ENCODE measurements around the gene FXYD1.

FXYD1 gene

DNA sequence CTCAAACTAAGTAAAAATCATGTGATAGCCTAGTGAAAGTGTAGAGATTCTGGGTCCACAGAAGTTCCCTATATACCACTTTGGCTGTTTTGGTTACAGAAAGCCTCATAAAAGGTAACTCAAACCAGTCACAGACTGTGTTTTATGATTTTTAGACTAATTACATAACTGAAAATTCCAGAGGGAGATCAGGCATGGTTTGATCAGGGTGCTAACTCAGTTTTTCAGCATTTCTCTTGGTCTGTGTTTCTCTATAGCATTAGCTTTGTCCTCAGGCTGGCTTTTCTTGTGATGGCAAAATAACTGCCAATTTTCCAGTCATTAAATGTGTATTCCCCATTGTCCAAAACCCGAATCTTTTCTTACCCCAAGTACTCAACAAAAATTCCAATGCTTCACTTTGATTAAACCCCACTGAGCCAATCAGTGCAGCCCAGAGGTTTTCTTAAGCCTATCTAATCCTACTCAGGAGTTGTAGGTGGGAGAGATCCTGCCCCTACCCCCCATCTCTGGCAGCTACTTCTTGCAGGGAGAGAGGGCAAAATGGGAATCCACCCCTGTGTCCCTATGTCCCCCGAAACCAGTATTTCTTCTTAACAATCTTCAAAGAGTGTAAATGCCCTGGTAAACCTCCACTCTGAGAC, 31.6 kb upstream of the FXYD1 start:
- TF ChIP-seq TEAD4 (IDR thresholded peaks at IDR 0.05): no peak
- no peak for TF ChIP-seq YY1 (IDR thresholded peaks at IDR 0.05; ENCODE audit: low read depth)
- no peak for TF ChIP-seq NFIC (IDR thresholded peaks at IDR 0.05)
- TF ChIP-seq FOXM1 (IDR thresholded peaks at IDR 0.05; ENCODE audit: borderline replicate concordance, low read depth): no peak
- TF ChIP-seq EGR1 (IDR thresholded peaks at IDR 0.05): no peak
- TF ChIP-seq TCF12 (IDR thresholded peaks at IDR 0.05; ENCODE audit: low read depth): no peak
- no peak for TF ChIP-seq CEBPB (IDR thresholded peaks at IDR 0.05)
- TF ChIP-seq TAF1 (IDR thresholded peaks at IDR 0.05; ENCODE audit: low read depth): no peak
- no peak for TF ChIP-seq EP300 (IDR thresholded peaks at IDR 0.05; ENCODE audit: borderline replicate concordance)
- TF ChIP-seq ZBTB7A (IDR thresholded peaks at IDR 0.05; ENCODE audit: low read depth): no peak
- no peak for TF ChIP-seq RAD21 (IDR thresholded peaks at IDR 0.05; ENCODE audit: low read depth)
- TF ChIP-seq USF1 (IDR thresholded peaks at IDR 0.05): no peak

DNA sequence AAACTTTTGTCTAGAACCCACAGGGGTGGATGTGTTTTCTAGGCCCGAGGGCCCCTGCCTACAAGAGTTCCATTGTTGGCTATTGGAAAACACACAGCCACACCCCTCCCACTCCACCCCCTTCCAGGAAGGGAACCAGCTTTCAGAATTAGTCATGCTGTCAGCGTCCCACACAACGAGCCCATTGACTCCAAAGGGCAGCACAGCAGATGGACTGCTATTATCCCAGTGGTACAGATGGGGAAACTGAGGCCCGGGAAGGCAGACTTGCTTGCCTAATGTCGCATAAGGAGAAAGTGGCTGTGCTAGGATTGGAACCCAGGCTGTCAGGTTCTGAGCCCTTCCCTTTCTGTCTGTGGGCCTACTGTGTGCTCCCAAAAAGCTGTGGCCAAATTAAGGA, 31.1 kb upstream of the FXYD1 start:
- TF ChIP-seq EGR1 (IDR thresholded peaks at IDR 0.05): no peak
- TF ChIP-seq, protein P1, sequence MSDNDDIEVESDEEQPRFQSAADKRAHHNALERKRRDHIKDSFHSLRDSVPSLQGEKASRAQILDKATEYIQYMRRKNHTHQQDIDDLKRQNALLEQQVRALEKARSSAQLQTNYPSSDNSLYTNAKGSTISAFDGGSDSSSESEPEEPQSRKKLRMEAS (IDR thresholded peaks at IDR 0.05): no peak
- TF ChIP-seq RAD21 (IDR thresholded peaks at IDR 0.05; ENCODE audit: low read depth): no peak
- TF ChIP-seq ZBTB7A (IDR thresholded peaks at IDR 0.05; ENCODE audit: low read depth): no peak
- TF ChIP-seq TCF12 (IDR thresholded peaks at IDR 0.05; ENCODE audit: low read depth): no peak
- no peak for TF ChIP-seq NFIC (IDR thresholded peaks at IDR 0.05)
- TF ChIP-seq YY1 (IDR thresholded peaks at IDR 0.05; ENCODE audit: low read depth): no peak
- TF ChIP-seq, protein P2, sequence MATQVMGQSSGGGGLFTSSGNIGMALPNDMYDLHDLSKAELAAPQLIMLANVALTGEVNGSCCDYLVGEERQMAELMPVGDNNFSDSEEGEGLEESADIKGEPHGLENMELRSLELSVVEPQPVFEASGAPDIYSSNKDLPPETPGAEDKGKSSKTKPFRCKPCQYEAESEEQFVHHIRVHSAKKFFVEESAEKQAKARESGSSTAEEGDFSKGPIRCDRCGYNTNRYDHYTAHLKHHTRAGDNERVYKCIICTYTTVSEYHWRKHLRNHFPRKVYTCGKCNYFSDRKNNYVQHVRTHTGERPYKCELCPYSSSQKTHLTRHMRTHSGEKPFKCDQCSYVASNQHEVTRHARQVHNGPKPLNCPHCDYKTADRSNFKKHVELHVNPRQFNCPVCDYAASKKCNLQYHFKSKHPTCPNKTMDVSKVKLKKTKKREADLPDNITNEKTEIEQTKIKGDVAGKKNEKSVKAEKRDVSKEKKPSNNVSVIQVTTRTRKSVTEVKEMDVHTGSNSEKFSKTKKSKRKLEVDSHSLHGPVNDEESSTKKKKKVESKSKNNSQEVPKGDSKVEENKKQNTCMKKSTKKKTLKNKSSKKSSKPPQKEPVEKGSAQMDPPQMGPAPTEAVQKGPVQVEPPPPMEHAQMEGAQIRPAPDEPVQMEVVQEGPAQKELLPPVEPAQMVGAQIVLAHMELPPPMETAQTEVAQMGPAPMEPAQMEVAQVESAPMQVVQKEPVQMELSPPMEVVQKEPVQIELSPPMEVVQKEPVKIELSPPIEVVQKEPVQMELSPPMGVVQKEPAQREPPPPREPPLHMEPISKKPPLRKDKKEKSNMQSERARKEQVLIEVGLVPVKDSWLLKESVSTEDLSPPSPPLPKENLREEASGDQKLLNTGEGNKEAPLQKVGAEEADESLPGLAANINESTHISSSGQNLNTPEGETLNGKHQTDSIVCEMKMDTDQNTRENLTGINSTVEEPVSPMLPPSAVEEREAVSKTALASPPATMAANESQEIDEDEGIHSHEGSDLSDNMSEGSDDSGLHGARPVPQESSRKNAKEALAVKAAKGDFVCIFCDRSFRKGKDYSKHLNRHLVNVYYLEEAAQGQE (IDR thresholded peaks at IDR 0.05; ENCODE audit: low read depth): no peak
- no peak for TF ChIP-seq TEAD4 (IDR thresholded peaks at IDR 0.05)
- TF ChIP-seq CREB1 (IDR thresholded peaks at IDR 0.05; ENCODE audit: low read depth): no peak
- no peak for TF ChIP-seq CEBPB (IDR thresholded peaks at IDR 0.05)
- TF ChIP-seq TAF1 (IDR thresholded peaks at IDR 0.05; ENCODE audit: low read depth): no peak
- no peak for TF ChIP-seq FOXM1 (IDR thresholded peaks at IDR 0.05; ENCODE audit: borderline replicate concordance, low read depth)

GRCh38 chr19:35108730-35109129, 29.9 kb upstream of the FXYD1 start:
- TF ChIP-seq, protein P1 (IDR thresholded peaks at IDR 0.05): no peak
- TF ChIP-seq TEAD4 (IDR thresholded peaks at IDR 0.05) (no peak), YY1 (IDR thresholded peaks at IDR 0.05; ENCODE audit: low read depth) (no peak), EP300 (IDR thresholded peaks at IDR 0.05; ENCODE audit: borderline replicate concordance) (no peak), TCF12 (IDR thresholded peaks at IDR 0.05; ENCODE audit: low read depth) (no peak), CREB1 (IDR thresholded peaks at IDR 0.05; ENCODE audit: low read depth) (no peak), FOXM1 (IDR thresholded peaks at IDR 0.05; ENCODE audit: borderline replicate concordance, low read depth) (no peak), EGR1 (IDR thresholded peaks at IDR 0.05) (no peak)
- TF ChIP-seq, protein P2 (IDR thresholded peaks at IDR 0.05; ENCODE audit: low read depth): no peak

DNA sequence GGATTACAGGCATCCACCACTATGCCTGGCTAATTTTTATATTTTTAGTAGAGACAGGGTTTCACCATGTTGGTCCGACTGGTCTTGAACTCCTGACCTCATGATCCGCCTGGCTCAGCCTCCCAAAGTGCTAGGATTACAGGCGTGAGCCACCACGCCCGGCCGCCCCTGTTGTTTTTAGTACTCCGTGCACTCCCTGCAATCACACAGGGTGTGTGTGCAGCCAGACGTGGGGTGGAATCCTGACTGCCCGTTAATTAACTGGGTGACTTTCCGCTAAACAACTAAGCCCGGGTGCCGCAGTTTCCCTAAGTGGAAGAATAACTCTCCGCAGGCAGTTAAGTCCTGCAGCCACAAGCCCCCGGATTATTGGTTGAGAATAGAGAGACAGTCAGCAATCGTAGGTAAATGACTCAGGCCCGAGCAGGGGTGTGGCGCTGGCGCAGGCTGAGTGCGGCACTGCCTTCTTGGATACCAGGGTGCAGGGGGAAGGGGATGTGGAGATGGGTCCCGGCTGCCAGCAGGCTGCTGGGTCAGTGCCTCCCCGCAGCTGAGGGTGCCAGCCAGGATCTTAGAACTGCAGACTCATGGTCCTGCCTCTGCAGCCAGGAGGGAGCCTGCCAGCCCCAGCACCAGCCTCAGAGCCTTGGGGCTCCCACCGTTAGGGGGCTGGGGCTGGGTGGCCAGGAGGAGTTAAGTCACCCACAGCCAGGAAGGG, 29.1 kb upstream of the FXYD1 start:
- TF ChIP-seq TAF1 (IDR thresholded peaks at IDR 0.05; ENCODE audit: low read depth) (no peak), EGR1 (IDR thresholded peaks at IDR 0.05) (no peak), USF1 (IDR thresholded peaks at IDR 0.05) (no peak), ZBTB7A (IDR thresholded peaks at IDR 0.05; ENCODE audit: low read depth) (no peak), TCF12 (IDR thresholded peaks at IDR 0.05; ENCODE audit: low read depth) (no peak), YY1 (IDR thresholded peaks at IDR 0.05; ENCODE audit: low read depth) (no peak), EP300 (IDR thresholded peaks at IDR 0.05; ENCODE audit: borderline replicate concordance) (no peak)
- TF ChIP-seq, protein P2 (IDR thresholded peaks at IDR 0.05; ENCODE audit: low read depth): no peak
